HepG2 (cell line): ENCODE data around the gene MIDN. TPM values are rescaled to one million over a fixed set of nuclear protein-coding genes. Genes with fewer than 3 reads are reported as not detected.

ENCODE experiments used
- HDAC2 ChIP-seq: sonication (generic); formaldehyde crosslinking; IDR thresholded peaks from 2 replicates; pipeline ENCODE4 v1.4.0; 2020; ENCODE audit warnings: missing genetic modification reagents
- HNRNPL ChIP-seq: fragments of 200-400 bp; formaldehyde crosslinking; IDR thresholded peaks from 2 replicates; pipeline ENCODE4 v1.6.1; 2017; ENCODE audit warnings: mild to moderate bottlenecking, low read depth, low read length
- MED13 ChIP-seq: sonication (generic); formaldehyde crosslinking; IDR thresholded peaks from 2 replicates; pipeline ENCODE4 v1.5.0; 2020; ENCODE audit warnings: missing genetic modification reagents
- MTERF4 ChIP-seq: sonication (generic); formaldehyde crosslinking; IDR thresholded peaks from 2 replicates; pipeline ENCODE4 v1.8.0; 2023; ENCODE audit warnings: mild to moderate bottlenecking, missing genetic modification reagents
- PAWR ChIP-seq: sonication (generic); formaldehyde crosslinking; IDR thresholded peaks from 2 replicates; pipeline ENCODE4 v1.4.0; 2020; ENCODE audit warnings: missing genetic modification reagents, mild to moderate bottlenecking, borderline replicate concordance
- SRF ChIP-seq: IDR thresholded peaks from 2 replicates; pipeline ENCODE4 v1.6.1; 2011; ENCODE audit warnings: mild to moderate bottlenecking, low read depth, low read length, moderate library complexity
- TERF1 ChIP-seq: sonication (generic); formaldehyde crosslinking; IDR thresholded peaks from 2 replicates; pipeline ENCODE4 v1.8.0; 2022; ENCODE audit warnings: mild to moderate bottlenecking, missing genetic modification reagents, moderate library complexity
- TFDP2 ChIP-seq: sonication (generic); formaldehyde crosslinking; IDR thresholded peaks from 2 replicates; pipeline ENCODE4 v1.4.0; 2020; ENCODE audit warnings: missing genetic modification reagents
- THAP9 ChIP-seq: sonication (generic); formaldehyde crosslinking; IDR thresholded peaks from 2 replicates; pipeline ENCODE4; 2020; ENCODE audit warnings: missing genetic modification reagents, mild to moderate bottlenecking, borderline replicate concordance
- ZFP90 ChIP-seq: sonication (generic); formaldehyde crosslinking; IDR thresholded peaks from 2 replicates; pipeline ENCODE4 v1.8.0; 2022; ENCODE audit warnings: missing genetic modification reagents, mild to moderate bottlenecking, inconsistent platforms, borderline replicate concordance
- ZFX ChIP-seq: sonication (generic); formaldehyde crosslinking; IDR thresholded peaks from 2 replicates; pipeline ENCODE4 v1.4.0; 2020; ENCODE audit warnings: mild to moderate bottlenecking, low read depth, missing genetic modification reagents, moderate library complexity
- ZNF121 ChIP-seq: sonication (generic); formaldehyde crosslinking; IDR thresholded peaks from 2 replicates; pipeline ENCODE4 v1.5.0; 2020; ENCODE audit warnings: mild to moderate bottlenecking, missing genetic modification reagents
- ZNF629 ChIP-seq: sonication (generic); formaldehyde crosslinking; conservative IDR thresholded peaks from 2 replicates; pipeline ENCODE4 v1.5.0; 2020; ENCODE audit warnings: missing genetic modification reagents
- ZNF639 ChIP-seq: conservative IDR thresholded peaks from 2 replicates; pipeline ENCODE4 v1.6.1; 2018; ENCODE audit warnings: missing genetic modification reagents
- ZNF816 ChIP-seq: sonication (generic); formaldehyde crosslinking; IDR thresholded peaks from 2 replicates; pipeline ENCODE4 v1.8.0; 2022; ENCODE audit warnings: missing genetic modification reagents, mild to moderate bottlenecking, borderline replicate concordance
- polyA plus RNA-seq, 8 experiments: library from polyadenylated mRNA; depleted of rRNA in 3 of 8; stranded (reverse) in 7 of 8; unstranded in 1 of 8; fragments of >200 nt; fragmentation: Illumina TruSeq in 4 of 8; extraction: Trizol in 4 of 8; gene quantifications; 2 replicates each; pipeline versions ENCODE4 v1.2.1 to v1.2.3, GENCODE V29; 2011 to 2016; ENCODE audit warnings: low read depth in 4 of 8, missing spikeins in 1 of 8, mixed read lengths in 1 of 8; ENCODE audit not compliant: insufficient read depth in 1 of 8
- total RNA-seq, 5 experiments: library from RNA; depleted of rRNA; stranded (reverse); fragments of >200 nt; fragmentation: Illumina TruSeq; extraction: Trizol; gene quantifications; 2 replicates each; pipeline ENCODE4 v1.2.3, GENCODE V29; 2016; ENCODE audit warnings: low read depth in 1 of 5
- TF ChIP-seq, protein P1 (sequence below): sonication (generic); formaldehyde crosslinking; IDR thresholded peaks from 2 replicates; pipeline ENCODE4 v1.8.0; 2022; ENCODE audit warnings: missing genetic modification reagents, mild to moderate bottlenecking, inconsistent platforms, borderline replicate concordance

MIDN gene
- total and polyA plus RNA-seq, 2 of the 13 experiments (the other 11 are each of a cell fraction or from before 2014, with no cell fraction given), result 8.4 to 18.0 TPM

DNA sequence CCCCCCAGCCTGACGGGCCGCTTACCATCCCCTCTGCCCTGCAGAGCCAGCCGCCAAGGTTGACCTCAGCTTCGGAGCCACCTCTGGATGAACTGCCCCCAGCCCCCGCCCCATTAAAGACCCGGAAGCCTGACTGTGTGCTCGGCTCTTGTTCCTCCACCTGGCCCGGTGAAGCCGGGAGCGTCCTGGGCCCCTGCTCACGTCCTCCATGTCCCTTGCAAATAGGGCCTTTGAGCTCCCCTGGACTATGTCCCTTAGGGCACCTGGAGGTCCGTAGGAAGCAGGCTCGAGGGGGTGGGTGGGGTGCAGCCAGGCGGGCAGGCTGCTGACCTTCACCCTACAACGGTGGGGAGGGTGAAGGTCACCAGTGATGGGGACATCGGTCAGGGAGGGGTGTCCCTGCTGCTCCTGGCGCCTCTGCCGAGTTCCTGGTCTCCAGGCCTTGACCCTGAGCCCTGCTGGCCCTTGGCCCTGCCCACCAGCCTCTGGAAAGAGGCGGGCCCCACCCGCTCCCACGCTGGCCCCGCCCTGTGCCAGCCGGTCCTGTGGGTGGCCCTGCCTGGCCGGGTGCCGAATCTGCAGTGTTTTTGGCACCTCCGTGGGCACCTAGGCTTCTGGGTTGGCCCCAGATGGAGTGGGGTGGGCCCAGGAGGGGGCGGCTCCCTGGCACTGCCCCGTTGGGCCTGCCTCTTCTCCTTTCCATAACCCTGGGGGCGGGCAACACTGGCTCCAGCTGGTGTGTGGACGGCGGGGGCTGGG, 3.5 kb upstream of the MIDN start (continued):
- peak; percentile 90 for TF ChIP-seq ZFX (CRISPR knock-in tag)
- TF ChIP-seq, protein P1, sequence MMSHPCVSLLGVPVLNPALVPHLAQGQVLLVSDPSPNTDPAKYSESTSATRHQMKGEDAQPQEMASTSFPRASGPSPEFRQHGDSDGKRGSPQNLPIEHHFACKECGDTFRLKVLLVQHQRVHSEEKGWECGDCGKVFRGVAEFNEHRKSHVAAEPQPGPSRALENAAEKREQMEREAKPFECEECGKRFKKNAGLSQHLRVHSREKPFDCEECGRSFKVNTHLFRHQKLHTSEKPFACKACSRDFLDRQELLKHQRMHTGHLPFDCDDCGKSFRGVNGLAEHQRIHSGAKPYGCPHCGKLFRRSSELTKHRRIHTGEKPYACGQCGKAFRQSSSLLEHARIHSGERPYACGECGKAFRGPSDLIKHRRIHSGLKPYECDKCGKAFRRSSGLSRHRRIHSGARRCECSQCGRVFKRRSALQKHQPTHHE (CRISPR knock-in tag), result no peak
- TF ChIP-seq PAWR (CRISPR knock-in tag), result no peak
- peak; percentile 43; the same call in 1 of the 2 replicates for TF ChIP-seq ZNF629 (CRISPR knock-in tag)
- TF ChIP-seq SRF, result no peak
- peak; percentile 93 for TF ChIP-seq HNRNPL
- peak; percentile 51; the same call in 1 of the 2 replicates for TF ChIP-seq ZNF121 (CRISPR knock-in tag)
- TF ChIP-seq ZNF816 (CRISPR knock-in tag), result no peak; the same call in 1 of the 2 replicates
- TF ChIP-seq TERF1 (CRISPR knock-in tag), result no peak
- TF ChIP-seq ZNF639 (CRISPR knock-in tag), result peak; percentile 80; the same call in 1 of the 2 replicates
- peak; percentile 95 for TF ChIP-seq HDAC2 (CRISPR knock-in tag)
- TF ChIP-seq ZFP90 (CRISPR knock-in tag), result 0 out of 2 replicates have a peak, but pooled peaks have one; percentile 21
- TF ChIP-seq THAP9, result peak; percentile 70; the same call in 1 of the 2 replicates
- peak; percentile 26 for TF ChIP-seq MED13 (CRISPR knock-in tag)
- peak; percentile 80 for TF ChIP-seq TFDP2 (CRISPR knock-in tag)
- TF ChIP-seq MTERF4 (CRISPR knock-in tag), result no peak
